Endothelial cell of umbilical vein (primary cell): ENCODE measurements around the gene SLC38A9. TPM values are rescaled to one million over a fixed set of nuclear protein-coding genes. Genes with fewer than 3 reads are reported as not detected.

Source experiments
- BruUV-seq: library from RNA; stranded (reverse); fragments of 400-500 nt; replicated peaks from 2 replicates; lab custom pipeline; 2021; lab: Mats Ljungman, UMichigan
- CTCF ChIA-PET: fragments of 300-600, 350-600 bp; sonication (Branson Sonifier 250); formaldehyde crosslinking; loops from one replicate; lab custom pipeline; 2021; ENCODE audit warnings: antibody characterized with exemption, inconsistent platforms; lab: Charles Lee
- POLR2A ChIA-PET: fragments of 300-600, 350-600 bp; sonication (Branson Sonifier 250); formaldehyde crosslinking; loops from one replicate; lab custom pipeline; 2021; ENCODE audit warnings: antibody characterized with exemption, inconsistent platforms; lab: Charles Lee
- DNase-seq: peaks from one replicate; pipeline ENCODE4 v3.0.0-alpha.2; 2011; ENCODE audit warnings: low read depth, low spot score
- FAIRE-seq: peaks from 2 replicates; lab custom pipeline; 2011; peaks lifted over from hg19 to GRCh38; lab: Jason Lieb, UNC
- H2AFZ ChIP-seq: 2 replicates; pipeline ENCODE4 v1.6.0; 2012; ENCODE audit warnings: low read depth, low read length, control low read depth, inconsistent platforms
- H3K27ac ChIP-seq: 2 replicates; pipeline ENCODE4 v1.5.1; 2011; ENCODE audit warnings: low read depth, mild to moderate bottlenecking, control low read depth, low read length, moderate library complexity; ENCODE audit not compliant: insufficient read depth
- H3K27me3 ChIP-seq, 2 experiments: 2 replicates each; pipeline versions ENCODE4 v1.6.0 to v1.6.1; 2011; ENCODE audit warnings: low read length in 2 of 2, mixed read lengths in 1 of 2; ENCODE audit not compliant: control insufficient read depth in 2 of 2, insufficient read depth in 2 of 2
- H3K36me3 ChIP-seq, 2 experiments: 2 replicates in 1 of 2; 3 replicates in 1 of 2; pipeline ENCODE4 v1.5.1; 2011; ENCODE audit warnings: low read length in 2 of 2, mild to moderate bottlenecking in 1 of 2, moderate library complexity in 1 of 2; ENCODE audit not compliant: control insufficient read depth in 2 of 2, insufficient read depth in 2 of 2; ENCODE audit errors: extremely low read depth in 1 of 2
- H3K4me1 ChIP-seq: 3 replicates; pipeline ENCODE4 v1.5.1; 2011; ENCODE audit warnings: mild to moderate bottlenecking, low read length; ENCODE audit not compliant: control insufficient read depth, insufficient read depth; ENCODE audit errors: extremely low read depth
- H3K4me2 ChIP-seq: 2 replicates; pipeline ENCODE4 v1.6.1; 2011; ENCODE audit warnings: low read length, control low read depth, mixed read lengths; ENCODE audit not compliant: insufficient read depth
- H3K4me3 ChIP-seq, 3 experiments: fragments of 200-600 bp in 1 of 3; sonication (generic), shearing (Covaris generic) in 1 of 3; replicated peaks in 1 of 3; 2 replicates each; pipeline ENCODE4 v1.5.1; 2011 to 2016; ENCODE audit warnings: control low read depth in 3 of 3, low read length in 3 of 3, mild to moderate bottlenecking in 2 of 3, inconsistent platforms in 1 of 3, low read depth in 1 of 3, moderate library complexity in 1 of 3; ENCODE audit not compliant: insufficient read depth in 1 of 3
- H3K79me2 ChIP-seq: 2 replicates; pipeline ENCODE4 v1.6.0; 2012; ENCODE audit warnings: low read length, inconsistent platforms; ENCODE audit not compliant: control insufficient read depth, insufficient read depth
- H3K9ac ChIP-seq: replicated peaks from 2 replicates; pipeline ENCODE3; 2011; ENCODE audit warnings: low read length, control low read depth; ENCODE audit not compliant: insufficient read depth; ENCODE audit errors: extremely low read depth
- H3K9me1 ChIP-seq: replicated peaks from 3 replicates; pipeline ENCODE4 v1.6.0; 2011; ENCODE audit warnings: mild to moderate bottlenecking, low read length; ENCODE audit not compliant: control insufficient read depth, insufficient read depth; ENCODE audit errors: extremely low read depth
- H3K9me3 ChIP-seq: replicated peaks from 2 replicates; pipeline ENCODE4 v1.5.1; 2012; ENCODE audit warnings: low read length, inconsistent platforms; ENCODE audit not compliant: control insufficient read depth, insufficient read depth
- H4K20me1 ChIP-seq: replicated peaks from 2 replicates; pipeline ENCODE3; 2011; ENCODE audit warnings: mild to moderate bottlenecking, low read length; ENCODE audit not compliant: control insufficient read depth, insufficient read depth; ENCODE audit errors: extremely low read depth
- EZH2 ChIP-seq: IDR thresholded peaks from 2 replicates; pipeline ENCODE4 v1.6.1; 2012; ENCODE audit warnings: borderline replicate concordance, low read depth, mild to moderate bottlenecking, moderate library complexity, low read length, inconsistent platforms; ENCODE audit not compliant: severe bottlenecking
- FOS ChIP-seq: IDR thresholded peaks from 2 replicates; pipeline ENCODE4 v1.6.1; 2011; ENCODE audit warnings: mild to moderate bottlenecking, low read length, moderate library complexity, borderline replicate concordance; ENCODE audit not compliant: insufficient read depth
- GATA2 ChIP-seq: IDR thresholded peaks from 2 replicates; pipeline ENCODE4 v1.7.0; 2011; ENCODE audit warnings: low read depth, mild to moderate bottlenecking, moderate library complexity, mixed read lengths, low read length; ENCODE audit not compliant: insufficient read length, insufficient read depth
- JUN ChIP-seq: IDR thresholded peaks from 2 replicates; pipeline ENCODE4 v1.6.1; 2011; ENCODE audit warnings: borderline replicate concordance, low read depth; ENCODE audit not compliant: insufficient read length, insufficient read depth
- MYC ChIP-seq: IDR thresholded peaks from one replicate; pipeline ENCODE4 v1.6.1; 2011; ENCODE audit warnings: mild to moderate bottlenecking, low read depth, low read length
- POLR2A ChIP-seq: IDR thresholded peaks from 2 replicates; pipeline ENCODE4 v1.6.1; 2012; ENCODE audit warnings: low read depth, mild to moderate bottlenecking, control low read depth, low read length
- POLR2AphosphoS5 ChIP-seq: IDR thresholded peaks from 2 replicates; pipeline ENCODE4 v1.6.1; 2012; ENCODE audit warnings: low read depth, mild to moderate bottlenecking, control low read depth, low read length, moderate library complexity; ENCODE audit not compliant: insufficient read depth
- dilution Hi-C: fragments of 300-500 bp; cut with MboI; formaldehyde crosslinking; loops from one replicate; pipeline ENCODE4 v1.15.0; 2019; ENCODE audit warnings: low sequenced_read_pairs; ENCODE audit not compliant: extremely low pct_ligation_motif_present
- intact Hi-C: fragments of 100-400 bp; cut with micrococcal nuclease; formaldehyde crosslinking; loops from one replicate; pipeline ENCODE4 v1.10.0; 2022
- polyA plus RNA-seq, 4 experiments: library from polyadenylated mRNA; depleted of rRNA in 3 of 4; stranded (reverse) in 3 of 4; unstranded in 1 of 4; fragments of >200 nt; gene quantifications; 2 replicates each; pipeline versions ENCODE4 v1.2.1 to v1.2.3, GENCODE V29; 2011 to 2012; ENCODE audit warnings: missing spikeins in 1 of 4
- total RNA-seq: library from RNA; stranded (reverse); gene quantifications from 2 replicates; pipeline ENCODE4 v1.2.3, GENCODE V29; 2021
- TF ChIP-seq, protein P1 (sequence below), 2 donors: IDR thresholded peaks; 1 replicate in 1 of 2; 2 replicates in 1 of 2; pipeline ENCODE4 v1.5.1; 2011; ENCODE audit warnings: low read length in 2 of 2, mild to moderate bottlenecking in 2 of 2, moderate library complexity in 2 of 2, control low read depth in 1 of 2, inconsistent platforms in 1 of 2, low read depth in 1 of 2; ENCODE audit not compliant: insufficient read depth in 1 of 2; ENCODE audit errors: extremely low read depth in 1 of 2
- TF ChIP-seq, protein P2 (sequence below): IDR thresholded peaks from 2 replicates; pipeline ENCODE4 v1.6.1; 2011; ENCODE audit not compliant: insufficient read depth, insufficient read length

SLC38A9 gene
- total and polyA plus RNA-seq, 2 donors (not counting 3 experiments of a cell fraction or from before 2014, with no cell fraction given) = 14.1 to 24.9 TPM

DNA sequence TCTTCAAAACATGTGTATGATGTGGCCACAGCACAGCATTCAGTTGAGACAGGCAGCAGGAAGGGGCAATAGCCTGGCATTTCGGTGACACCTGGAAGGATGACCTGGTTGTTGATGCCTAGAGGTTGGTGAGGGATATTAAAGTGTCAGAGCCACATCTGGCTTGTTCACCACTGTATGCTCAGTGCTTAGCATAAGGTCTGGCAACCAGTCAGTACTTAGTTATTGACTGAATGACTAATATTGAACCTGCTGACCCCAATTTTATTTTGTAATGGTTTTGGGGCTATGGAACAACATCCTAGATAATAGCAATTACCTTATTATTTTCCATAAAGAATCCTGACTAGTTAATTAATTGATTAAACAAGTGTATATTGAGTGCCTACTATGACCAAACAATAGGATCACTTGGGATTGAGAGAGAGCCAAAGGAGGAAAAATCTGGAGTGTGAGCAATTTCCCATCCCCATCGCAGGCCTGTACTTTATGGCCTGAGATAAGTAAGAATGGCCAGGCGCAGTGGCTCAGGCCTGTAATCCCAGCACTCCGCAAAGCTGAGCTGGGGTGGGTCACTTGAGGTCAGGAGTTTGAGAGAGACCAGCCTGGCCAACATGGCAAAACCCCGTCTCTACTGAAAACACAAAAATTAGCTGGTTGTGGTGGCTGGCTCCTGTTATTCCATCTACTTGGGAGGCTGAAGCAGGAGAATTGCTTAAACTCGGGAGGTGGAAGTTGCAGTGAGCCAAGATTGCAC lies 91.9 kb downstream of the SLC38A9 start:
- ChIA-PET CTCF (interaction anchor here (1.1 kb wide), 2 partner anchors 8 to 36 kb away, joined by 3 to 4 read pairs; no protein-coding TSS in a partner anchor), POLR2A (interaction anchor here (0.6 kb wide), 1 partner anchor 281 kb away, joined by 3 read pairs; no protein-coding TSS in a partner anchor)
- H2AFZ ChIP-seq = no peak overlapping the region
- H3K4me2 ChIP-seq = no peak overlapping the region
- H4K20me1 ChIP-seq = no peaks in the 10 kb centered on the region
- no peaks in the 10 kb centered on the region for H3K9me1 ChIP-seq
- FAIRE-seq (no peak), DNase-seq (no peak)
- H3K27ac ChIP-seq = no peak overlapping the region
- no peaks in the 10 kb centered on the region for H3K4me1 ChIP-seq
- intact Hi-C loops = no loop called here
- no peaks in the 10 kb centered on the region for H3K9me3 ChIP-seq
- H3K79me2 ChIP-seq = no peaks in the 10 kb centered on the region
- no TSS peak for BruUV-seq
- H3K9ac ChIP-seq = no peak overlapping the region
- H3K4me3 ChIP-seq = no peak overlapping the region
- dilution Hi-C loops = no loop called here
- no peaks in the 10 kb centered on the region for H3K36me3 ChIP-seq
- no peaks in the 10 kb centered on the region for H3K27me3 ChIP-seq
- no peak for TF ChIP-seq EZH2
- no peak for TF ChIP-seq JUN
- TF ChIP-seq, protein P1, sequence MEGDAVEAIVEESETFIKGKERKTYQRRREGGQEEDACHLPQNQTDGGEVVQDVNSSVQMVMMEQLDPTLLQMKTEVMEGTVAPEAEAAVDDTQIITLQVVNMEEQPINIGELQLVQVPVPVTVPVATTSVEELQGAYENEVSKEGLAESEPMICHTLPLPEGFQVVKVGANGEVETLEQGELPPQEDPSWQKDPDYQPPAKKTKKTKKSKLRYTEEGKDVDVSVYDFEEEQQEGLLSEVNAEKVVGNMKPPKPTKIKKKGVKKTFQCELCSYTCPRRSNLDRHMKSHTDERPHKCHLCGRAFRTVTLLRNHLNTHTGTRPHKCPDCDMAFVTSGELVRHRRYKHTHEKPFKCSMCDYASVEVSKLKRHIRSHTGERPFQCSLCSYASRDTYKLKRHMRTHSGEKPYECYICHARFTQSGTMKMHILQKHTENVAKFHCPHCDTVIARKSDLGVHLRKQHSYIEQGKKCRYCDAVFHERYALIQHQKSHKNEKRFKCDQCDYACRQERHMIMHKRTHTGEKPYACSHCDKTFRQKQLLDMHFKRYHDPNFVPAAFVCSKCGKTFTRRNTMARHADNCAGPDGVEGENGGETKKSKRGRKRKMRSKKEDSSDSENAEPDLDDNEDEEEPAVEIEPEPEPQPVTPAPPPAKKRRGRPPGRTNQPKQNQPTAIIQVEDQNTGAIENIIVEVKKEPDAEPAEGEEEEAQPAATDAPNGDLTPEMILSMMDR (IDR thresholded peaks at IDR 0.05; ENCODE audit: extremely low read depth in 1 of 2, insufficient read depth in 1 of 2, low read depth in 1 of 2, low read length in 2 of 2) = no peak
- no peak for TF ChIP-seq MYC
- TF ChIP-seq POLR2A = no peak
- TF ChIP-seq, protein P2, sequence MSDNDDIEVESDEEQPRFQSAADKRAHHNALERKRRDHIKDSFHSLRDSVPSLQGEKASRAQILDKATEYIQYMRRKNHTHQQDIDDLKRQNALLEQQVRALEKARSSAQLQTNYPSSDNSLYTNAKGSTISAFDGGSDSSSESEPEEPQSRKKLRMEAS = no peak
- TF ChIP-seq GATA2 = no peak
- TF ChIP-seq POLR2AphosphoS5 = no peak
- no peak for TF ChIP-seq FOS
